Calu3 (cell line): ENCODE data around the gene SPATA31C1. TPM values are rescaled to one million over a fixed set of nuclear protein-coding genes. Genes with fewer than 3 reads are reported as not detected.

Experiments used
- BruUV-seq: library from RNA; stranded (reverse); fragments of 400-500 nt; replicated peaks from 2 replicates; lab custom pipeline; 2021; lab: Mats Ljungman, UMichigan
- CTCF ChIA-PET: fragments of 300-600 bp; sonication (Branson Sonifier 250); formaldehyde crosslinking; loops from one replicate; lab custom pipeline; 2022; ENCODE audit warnings: antibody characterized with exemption; lab: Charles Lee
- DNase-seq: peaks from one replicate; pipeline ENCODE4 v3.0.0; 2022
- H3K27ac Mint-ChIP-seq: one replicate; pipeline ENCODE4 v1.8.0; 2022; ENCODE audit warnings: mixed read lengths; ENCODE audit not compliant: unreplicated experiment
- H3K27me3 Mint-ChIP-seq: one replicate; pipeline ENCODE4 v1.8.0; 2022; ENCODE audit warnings: mixed read lengths; ENCODE audit not compliant: unreplicated experiment
- H3K36me3 Mint-ChIP-seq: one replicate; pipeline ENCODE4 v1.8.0; 2022; ENCODE audit warnings: mild to moderate bottlenecking, moderate library complexity, mixed read lengths; ENCODE audit not compliant: insufficient read depth, unreplicated experiment
- H3K4me1 Mint-ChIP-seq: one replicate; pipeline ENCODE4 v1.8.0; 2022; ENCODE audit warnings: mild to moderate bottlenecking, low read depth, mixed read lengths; ENCODE audit not compliant: unreplicated experiment
- H3K4me3 Mint-ChIP-seq: one replicate; pipeline ENCODE4 v1.8.0; 2022; ENCODE audit warnings: mild to moderate bottlenecking, low read depth, moderate library complexity, mixed read lengths; ENCODE audit not compliant: unreplicated experiment
- H3K9me3 Mint-ChIP-seq: one replicate; pipeline ENCODE4 v1.8.0; 2022; ENCODE audit warnings: low read depth, mixed read lengths; ENCODE audit not compliant: unreplicated experiment
- intact Hi-C: fragments of 100-400 bp; cut with micrococcal nuclease; formaldehyde crosslinking; loops from one replicate; pipeline ENCODE4 v1.10.0; 2022; ENCODE audit not compliant: unreplicated experiment
- total RNA-seq: library from RNA; stranded (reverse); gene quantifications from 2 replicates; pipeline ENCODE4 v1.2.3, GENCODE V29; 2022
- TF ChIP-seq, protein P1 (sequence below): fragments of 200-600 bp; IDR thresholded peaks from one replicate; pipeline ENCODE4 v1.8.0; 2022; ENCODE audit warnings: antibody characterized with exemption; ENCODE audit not compliant: unreplicated experiment

The SPATA31C1 gene
- total RNA-seq, 1 experiment from 2014 or later, result not detected

DNA sequence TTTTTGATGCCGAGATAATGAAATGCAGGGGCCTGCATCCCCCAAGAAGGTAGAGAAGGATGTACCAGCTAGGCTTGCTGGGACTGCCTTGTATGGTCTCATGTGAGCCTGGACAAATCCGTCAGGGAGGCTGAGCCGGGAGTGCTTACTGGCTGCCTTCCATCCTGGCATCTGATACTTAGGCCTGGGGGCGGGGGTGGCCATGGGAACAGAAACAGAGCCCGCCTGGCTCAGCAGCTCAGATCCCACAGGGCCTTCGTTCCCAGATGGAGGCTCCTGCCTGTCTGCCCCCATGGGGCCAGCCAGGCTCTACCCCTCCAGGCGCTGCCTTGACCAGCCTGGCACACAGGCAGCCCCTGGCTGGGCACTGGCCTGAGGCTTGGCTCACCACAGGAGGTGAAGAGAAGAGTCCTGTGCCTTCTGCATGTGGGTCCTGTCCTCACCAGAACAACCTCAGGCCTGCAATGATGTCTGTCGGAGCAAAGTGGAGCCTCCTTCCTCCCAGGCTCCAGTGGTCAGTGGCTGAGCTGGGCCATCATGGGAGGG lies 45.6 kb upstream of the SPATA31C1 start:
- H3K4me3 Mint-ChIP-seq, result no peak overlapping the region
- H3K27ac Mint-ChIP-seq, result no peak overlapping the region

DNA sequence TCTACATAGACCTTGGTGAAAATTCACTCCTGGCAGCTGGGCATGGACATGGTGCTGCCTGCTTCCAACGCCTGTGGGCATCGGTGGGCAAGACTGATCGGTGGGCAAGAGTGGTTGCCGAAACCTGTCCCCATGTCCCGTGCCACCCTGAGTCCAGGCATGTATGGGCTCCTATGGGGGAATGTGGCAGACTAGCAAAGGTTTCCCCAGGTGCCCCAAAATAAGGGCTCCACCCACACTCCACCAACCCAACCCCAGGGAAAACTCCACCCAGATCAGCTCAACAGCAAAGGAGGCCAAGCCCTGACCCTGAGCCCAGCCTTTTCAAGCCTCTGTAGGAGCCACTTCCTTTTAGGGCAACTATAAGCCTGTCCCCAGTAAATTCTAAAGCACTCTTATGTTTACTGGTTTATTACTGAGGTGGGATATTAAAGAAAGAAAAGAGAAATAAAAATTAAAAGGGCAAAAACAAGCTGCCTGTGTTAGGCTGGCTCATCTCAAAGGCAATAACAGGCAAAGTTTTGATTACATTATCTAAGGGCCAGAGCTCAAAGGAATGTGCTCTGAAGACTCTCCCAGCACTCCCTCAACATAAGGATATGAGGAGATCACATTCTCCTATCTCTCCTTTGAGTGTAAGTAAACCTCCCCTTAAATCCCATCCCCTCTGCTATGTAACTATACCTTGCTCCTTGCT lies 44.0 kb upstream of the SPATA31C1 start:
- H3K9me3 Mint-ChIP-seq, result peaks cover 4% of the 10 kb centered on the region
- H3K27ac Mint-ChIP-seq, result no peak overlapping the region
- no peak overlapping the region for H3K4me3 Mint-ChIP-seq
- H3K36me3 Mint-ChIP-seq, result no peaks in the 10 kb centered on the region
- CTCF ChIA-PET, result no interaction called here
- H3K4me1 Mint-ChIP-seq, result peaks cover 10% of the 10 kb centered on the region
- TF ChIP-seq, protein P1, sequence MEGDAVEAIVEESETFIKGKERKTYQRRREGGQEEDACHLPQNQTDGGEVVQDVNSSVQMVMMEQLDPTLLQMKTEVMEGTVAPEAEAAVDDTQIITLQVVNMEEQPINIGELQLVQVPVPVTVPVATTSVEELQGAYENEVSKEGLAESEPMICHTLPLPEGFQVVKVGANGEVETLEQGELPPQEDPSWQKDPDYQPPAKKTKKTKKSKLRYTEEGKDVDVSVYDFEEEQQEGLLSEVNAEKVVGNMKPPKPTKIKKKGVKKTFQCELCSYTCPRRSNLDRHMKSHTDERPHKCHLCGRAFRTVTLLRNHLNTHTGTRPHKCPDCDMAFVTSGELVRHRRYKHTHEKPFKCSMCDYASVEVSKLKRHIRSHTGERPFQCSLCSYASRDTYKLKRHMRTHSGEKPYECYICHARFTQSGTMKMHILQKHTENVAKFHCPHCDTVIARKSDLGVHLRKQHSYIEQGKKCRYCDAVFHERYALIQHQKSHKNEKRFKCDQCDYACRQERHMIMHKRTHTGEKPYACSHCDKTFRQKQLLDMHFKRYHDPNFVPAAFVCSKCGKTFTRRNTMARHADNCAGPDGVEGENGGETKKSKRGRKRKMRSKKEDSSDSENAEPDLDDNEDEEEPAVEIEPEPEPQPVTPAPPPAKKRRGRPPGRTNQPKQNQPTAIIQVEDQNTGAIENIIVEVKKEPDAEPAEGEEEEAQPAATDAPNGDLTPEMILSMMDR, result no peak
- BruUV-seq, result no TSS peak
- intact Hi-C loops, result no loop called here
- no peaks in the 10 kb centered on the region for H3K27me3 Mint-ChIP-seq
- DNase-seq, result no peak

More for the DNA sequence above, 45.6 kb upstream of the SPATA31C1 start:
- TF ChIP-seq, protein P1, result no peak
- CTCF ChIA-PET, result no interaction called here
- no peak for DNase-seq
- Mint-ChIP-seq H3K9me3 (peaks cover 4% of the 10 kb centered on the region), H3K36me3 (no peaks in the 10 kb centered on the region), H3K4me1 (peaks cover 13% of the 10 kb centered on the region), H3K27me3 (no peaks in the 10 kb centered on the region)
- BruUV-seq, result no TSS peak
- intact Hi-C loops, result no loop called here

DNA sequence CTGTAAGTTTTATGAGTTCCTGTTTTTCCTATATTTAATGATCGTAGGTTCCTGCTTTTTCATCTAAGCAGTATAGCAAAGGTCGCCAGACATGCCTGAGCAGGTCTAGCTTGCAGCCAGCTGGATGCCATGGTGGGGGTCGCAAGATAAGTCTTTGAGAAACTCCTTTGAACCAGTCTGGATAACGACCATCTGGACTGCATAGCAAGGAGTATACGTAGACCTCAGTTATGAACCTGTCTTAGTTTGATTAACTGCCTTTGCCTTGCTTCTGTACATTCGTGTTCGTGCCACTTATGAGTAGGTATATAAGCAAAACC lies 43.5 kb upstream of the SPATA31C1 start:
- CTCF ChIA-PET, result no interaction called here
- TF ChIP-seq, protein P1, result no peak
- intact Hi-C loops, result no loop called here
- peaks cover 8% of the 10 kb centered on the region for H3K4me1 Mint-ChIP-seq
- H3K27me3 Mint-ChIP-seq, result no peaks in the 10 kb centered on the region
- DNase-seq, result no peak
- H3K27ac Mint-ChIP-seq, result no peak overlapping the region
- peaks cover 4% of the 10 kb centered on the region for H3K9me3 Mint-ChIP-seq
- no TSS peak for BruUV-seq
- no peak overlapping the region for H3K4me3 Mint-ChIP-seq
- no peaks in the 10 kb centered on the region for H3K36me3 Mint-ChIP-seq

DNA sequence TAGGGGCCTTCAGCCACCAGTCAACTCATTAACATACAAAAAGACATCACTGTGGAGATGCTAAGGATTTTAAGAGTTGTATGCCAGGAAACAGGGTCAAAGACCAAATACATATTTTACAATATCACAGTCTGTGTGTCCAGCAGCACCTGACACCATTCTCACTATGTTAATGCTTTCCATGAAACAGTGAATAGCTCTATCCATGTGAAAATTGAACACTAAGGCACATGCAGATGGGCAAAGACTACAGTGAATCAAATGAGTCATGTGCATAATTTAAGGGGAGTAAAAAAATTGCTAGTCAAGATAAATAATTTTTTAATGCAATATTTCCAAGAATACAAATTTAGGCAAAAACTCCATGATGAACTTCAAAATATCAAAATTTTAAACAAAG lies 42.7 kb upstream of the SPATA31C1 start:
- Mint-ChIP-seq H3K27ac (no peak overlapping the region), H3K36me3 (no peaks in the 10 kb centered on the region), H3K4me3 (no peak overlapping the region), H3K9me3 (no peaks in the 10 kb centered on the region), H3K27me3 (no peaks in the 10 kb centered on the region), H3K4me1 (peaks cover 8% of the 10 kb centered on the region)
- TF ChIP-seq, protein P1, result no peak
- no TSS peak for BruUV-seq
- intact Hi-C loops, result no loop called here
- CTCF ChIA-PET, result no interaction called here
- DNase-seq, result no peak
